ENCODE measurements around the gene COX4I1.

DNA sequence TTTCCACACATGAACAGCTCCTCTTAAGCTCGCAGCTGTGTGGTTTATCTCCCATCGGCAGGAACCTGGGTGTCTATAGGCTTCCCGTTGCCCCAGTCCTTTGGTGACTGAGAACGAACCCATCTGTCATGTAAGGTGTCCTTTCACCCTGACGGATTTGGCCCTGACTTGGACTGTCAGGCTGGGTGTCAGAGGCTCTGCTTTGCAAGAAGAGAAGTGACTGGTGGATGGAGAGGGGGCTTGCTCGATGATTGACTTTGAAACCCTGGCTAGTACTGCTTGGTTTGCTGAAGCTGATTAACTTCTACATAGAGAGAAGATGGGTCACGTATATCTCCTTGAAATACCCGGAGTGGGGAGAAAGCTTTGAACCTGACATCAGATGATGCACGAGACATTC is 42.9 kb downstream of the COX4I1 start:
- TF ChIP-seq, protein P1, sequence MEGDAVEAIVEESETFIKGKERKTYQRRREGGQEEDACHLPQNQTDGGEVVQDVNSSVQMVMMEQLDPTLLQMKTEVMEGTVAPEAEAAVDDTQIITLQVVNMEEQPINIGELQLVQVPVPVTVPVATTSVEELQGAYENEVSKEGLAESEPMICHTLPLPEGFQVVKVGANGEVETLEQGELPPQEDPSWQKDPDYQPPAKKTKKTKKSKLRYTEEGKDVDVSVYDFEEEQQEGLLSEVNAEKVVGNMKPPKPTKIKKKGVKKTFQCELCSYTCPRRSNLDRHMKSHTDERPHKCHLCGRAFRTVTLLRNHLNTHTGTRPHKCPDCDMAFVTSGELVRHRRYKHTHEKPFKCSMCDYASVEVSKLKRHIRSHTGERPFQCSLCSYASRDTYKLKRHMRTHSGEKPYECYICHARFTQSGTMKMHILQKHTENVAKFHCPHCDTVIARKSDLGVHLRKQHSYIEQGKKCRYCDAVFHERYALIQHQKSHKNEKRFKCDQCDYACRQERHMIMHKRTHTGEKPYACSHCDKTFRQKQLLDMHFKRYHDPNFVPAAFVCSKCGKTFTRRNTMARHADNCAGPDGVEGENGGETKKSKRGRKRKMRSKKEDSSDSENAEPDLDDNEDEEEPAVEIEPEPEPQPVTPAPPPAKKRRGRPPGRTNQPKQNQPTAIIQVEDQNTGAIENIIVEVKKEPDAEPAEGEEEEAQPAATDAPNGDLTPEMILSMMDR (IDR thresholded peaks at IDR 0.05): no peak
- TF ChIP-seq POLR2A (IDR thresholded peaks at IDR 0.05) (no peak), POLR2AphosphoS5 (IDR thresholded peaks at IDR 0.05; ENCODE audit: insufficient read depth in 1 of 2, low read depth in 1 of 2) (no peak)
